Stimulated activated CD4-positive, alpha-beta T cell treated with anti-CD3 and anti-CD28 coated beads, TNF-alpha, amount 100 ng/mL, for 24 hours (primary cell): Measurements from ENCODE around the gene SCAMP4.
A peak's percentile ranks its signal among the peaks of the same experiment; 100 is the strongest.

ENCODE experiments used
- DNase-seq, 3 experiments: peaks; one replicate each; pipeline ENCODE4 v3.0.0-alpha.2; 2020; ENCODE audit warnings: low read depth in 3 of 3

Gene SCAMP4

GRCh38 chr19:1936916-1937610, 31.9 kb downstream of the SCAMP4 start:
- no peak for DNase-seq

- no peak for DNase-seq
Observed at GRCh38 chr19:1938071-1938470, 32.9 kb downstream of the SCAMP4 start.

- no peak for DNase-seq
Observed at GRCh38 chr19:1941146-1942077, 36.2 kb downstream of the SCAMP4 start, which contains the start of gene CSNK1G2. Gene CSNK1G2, plus strand, starts transcription at chr19:1941172. Its CDS starts 28,601 bp downstream, at chr19:1969773.

GRCh38 chr19:1942078-1942933, 37.1 kb downstream of the SCAMP4 start:
- peak in 2 of 3 experiments; percentile 47 to 75 for DNase-seq

DNA sequence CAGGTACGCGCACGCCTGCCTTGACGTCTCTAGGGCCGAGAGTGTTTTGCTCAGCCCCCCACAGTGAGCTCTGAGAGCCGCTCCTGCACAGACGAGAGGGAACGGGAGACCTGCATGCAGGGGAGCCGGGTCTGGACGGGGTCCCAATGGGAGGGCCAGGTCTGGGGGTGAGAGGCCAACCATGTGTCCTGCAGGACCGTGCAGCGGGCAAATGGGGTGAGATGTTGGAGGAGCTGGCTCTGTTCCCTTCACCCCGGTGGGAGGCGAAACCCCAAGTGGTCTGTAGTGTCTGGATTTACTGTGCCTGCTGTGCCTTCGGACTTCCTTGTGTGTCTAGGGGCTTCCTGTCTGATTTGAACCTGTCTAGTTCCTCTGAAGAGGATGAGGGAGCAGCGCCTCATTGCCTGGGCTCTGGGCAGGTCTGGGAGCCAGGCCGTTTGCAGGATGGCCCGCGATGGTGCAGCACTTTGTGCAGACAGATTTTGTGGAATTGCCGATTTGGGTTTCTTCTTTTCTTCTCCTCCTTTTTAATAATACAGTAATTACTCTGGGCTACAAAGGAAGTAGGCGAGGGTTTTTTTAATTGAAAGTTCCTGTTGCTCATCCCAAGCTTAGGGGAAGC, 37.8 kb downstream of the SCAMP4 start:
- DNase-seq = no peak

DNA sequence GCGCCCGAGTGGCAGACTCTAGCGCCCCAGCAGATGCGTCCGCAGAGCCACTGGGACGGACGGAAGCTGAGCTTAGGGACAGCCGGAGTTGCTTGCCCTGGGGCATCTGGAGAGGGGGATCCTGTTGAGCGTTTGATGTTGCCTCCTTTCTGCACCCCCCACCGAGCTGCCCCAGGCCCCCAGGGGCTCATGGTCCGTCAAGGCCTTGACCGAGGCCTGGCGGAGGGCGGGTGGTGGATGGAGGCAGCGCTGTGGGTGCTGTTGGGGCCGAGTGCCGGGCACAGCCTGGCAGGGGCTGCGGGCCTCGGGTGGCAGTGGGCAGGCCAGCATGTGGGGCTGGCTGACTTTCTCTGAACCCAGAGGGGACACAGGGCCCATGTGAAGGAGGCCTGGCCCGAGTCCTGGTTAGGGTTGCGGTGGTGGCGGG, 38.5 kb downstream of the SCAMP4 start:
- no peak for DNase-seq

DNA sequence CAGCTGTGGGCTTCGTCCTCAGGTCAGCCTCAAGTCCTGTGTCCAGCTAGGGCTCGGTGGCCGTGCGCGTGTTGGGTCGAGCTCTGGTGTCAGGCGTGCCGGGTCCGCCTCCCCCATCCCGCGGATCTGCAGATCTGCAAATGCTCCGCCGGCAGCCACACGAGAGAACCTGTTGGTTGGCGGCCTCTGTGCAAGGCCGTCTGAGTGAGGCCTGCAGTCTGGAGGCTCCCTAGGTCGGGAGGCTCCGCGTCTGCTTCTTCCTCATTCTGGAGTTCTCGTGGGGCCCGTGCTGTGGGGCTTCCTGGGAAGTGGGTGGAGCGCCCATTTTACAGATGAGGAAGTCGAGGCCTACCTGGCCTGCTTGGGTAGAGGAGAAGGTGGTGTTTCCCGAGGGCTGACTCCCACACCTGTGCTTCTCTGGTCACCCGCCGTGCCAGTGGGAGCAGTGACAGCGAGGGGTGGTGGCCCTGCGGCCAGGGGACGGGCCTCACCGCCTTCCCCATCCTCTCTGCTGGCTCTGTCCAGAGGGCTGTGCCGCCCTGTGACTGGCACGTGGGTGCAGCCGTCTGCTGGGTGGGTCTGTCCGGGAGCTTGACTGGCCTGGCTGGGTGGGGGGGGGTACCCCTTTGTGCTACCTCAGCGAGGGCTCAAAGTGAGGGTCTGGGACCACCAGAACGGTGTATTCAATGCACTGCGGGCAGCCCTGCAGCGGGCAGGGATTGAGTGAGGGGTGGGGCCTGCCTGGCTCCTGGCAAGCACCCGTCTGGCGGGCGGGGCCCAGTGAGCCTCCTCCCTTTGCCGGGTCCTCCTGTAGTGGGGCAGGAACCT, 39.1 kb downstream of the SCAMP4 start:
- no peak for DNase-seq

- no peak for DNase-seq
Observed at GRCh38 chr19:1944916-1945561, 39.8 kb downstream of the SCAMP4 start.

- no peak for DNase-seq
Observed at GRCh38 chr19:1945899-1946298, 40.7 kb downstream of the SCAMP4 start.

- no peak for DNase-seq
Observed at GRCh38 chr19:1947651-1948209, 42.5 kb downstream of the SCAMP4 start.

DNA sequence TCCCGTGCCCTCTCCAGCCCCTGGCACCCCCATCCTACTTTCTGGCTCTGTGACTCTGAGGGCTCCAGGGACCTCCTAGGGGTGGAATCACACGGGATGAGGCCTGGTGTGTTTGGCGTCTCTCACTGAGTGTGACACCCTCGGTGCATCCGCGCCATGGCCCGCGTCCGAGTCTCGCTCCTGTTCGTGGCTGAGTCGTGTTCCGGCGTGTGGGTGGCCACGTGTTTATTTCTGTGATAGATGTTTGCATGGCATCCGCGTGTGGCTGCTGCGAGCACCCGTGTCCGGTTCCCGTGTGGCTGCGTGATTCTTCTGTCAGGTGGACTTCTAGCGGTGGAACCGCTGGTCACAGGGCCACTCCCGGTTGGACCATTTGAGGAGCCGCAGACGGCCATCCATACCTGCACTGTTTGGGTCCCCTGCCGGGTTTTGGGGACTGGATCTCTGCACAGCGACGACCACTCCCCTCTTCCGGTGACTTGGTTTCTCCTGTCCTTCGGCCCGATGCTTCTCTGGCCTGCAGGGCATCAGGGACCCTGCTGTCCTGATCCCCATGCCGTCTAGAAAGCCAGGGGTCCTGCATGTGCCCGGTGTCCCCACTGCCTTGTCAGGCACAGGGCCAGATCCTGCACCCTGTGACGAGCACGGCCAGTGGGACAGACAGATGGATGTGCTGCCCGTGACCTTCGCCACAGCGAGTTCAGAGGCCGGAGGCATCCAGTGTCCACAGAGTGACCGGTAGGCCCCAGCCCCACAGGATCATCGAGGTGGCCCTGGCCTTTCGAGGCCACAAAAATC, 44.3 kb downstream of the SCAMP4 start:
- DNase-seq = no peak

- DNase-seq = no peak
Observed at GRCh38 chr19:1950640-1951039, 45.4 kb downstream of the SCAMP4 start.

GRCh38 chr19:1952635-1953034, 47.4 kb downstream of the SCAMP4 start:
- no peak for DNase-seq

- DNase-seq = no peak
Observed at GRCh38 chr19:1953037-1953436, 47.8 kb downstream of the SCAMP4 start.

- DNase-seq = no peak
Observed at GRCh38 chr19:1953441-1954094, 48.4 kb downstream of the SCAMP4 start.

- DNase-seq = no peak
Observed at GRCh38 chr19:1954532-1954933, 49.3 kb downstream of the SCAMP4 start.

GRCh38 chr19:1955171-1956121, 50.2 kb downstream of the SCAMP4 start:
- no peak for DNase-seq
